Activated T-helper 1 cell treated with Interleukin-2 at 50 U/mL for 16 hours (primary cell): Measurements from ENCODE around the gene PARD6G.
"Not testable (repeated sequence)": the region's sequence is repeated elsewhere in the genome, so short reads cannot be mapped to it uniquely, and the experiment has no call there.

Experiments
- DNase-seq: peaks from one replicate; pipeline ENCODE4 v3.0.0-alpha.2; 2020; ENCODE audit warnings: low read depth

Gene PARD6G

GRCh38 chr18:80241919-80242777 lies 5.2 kb downstream of the PARD6G start:
- no peak for DNase-seq

DNA sequence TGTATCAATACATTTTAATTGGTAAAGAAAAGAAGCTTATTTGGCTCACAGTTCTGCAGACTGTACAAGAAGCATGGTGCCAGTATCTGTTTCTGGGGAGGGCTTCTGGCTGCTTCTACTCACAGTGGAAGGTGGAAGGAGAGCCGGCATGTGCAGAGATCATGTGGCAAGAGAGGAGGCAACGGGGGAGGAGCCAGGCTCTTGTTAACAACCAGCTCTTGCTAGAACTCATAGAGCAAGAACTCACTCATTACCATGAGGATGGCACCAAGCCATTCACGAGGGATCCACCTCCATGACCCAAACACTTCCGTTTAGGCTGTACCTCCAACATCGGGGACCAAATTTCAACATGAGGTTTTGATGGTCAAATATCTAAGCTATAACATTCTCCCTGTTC lies 7.5 kb downstream of the PARD6G start:
- DNase-seq: no peak

DNA sequence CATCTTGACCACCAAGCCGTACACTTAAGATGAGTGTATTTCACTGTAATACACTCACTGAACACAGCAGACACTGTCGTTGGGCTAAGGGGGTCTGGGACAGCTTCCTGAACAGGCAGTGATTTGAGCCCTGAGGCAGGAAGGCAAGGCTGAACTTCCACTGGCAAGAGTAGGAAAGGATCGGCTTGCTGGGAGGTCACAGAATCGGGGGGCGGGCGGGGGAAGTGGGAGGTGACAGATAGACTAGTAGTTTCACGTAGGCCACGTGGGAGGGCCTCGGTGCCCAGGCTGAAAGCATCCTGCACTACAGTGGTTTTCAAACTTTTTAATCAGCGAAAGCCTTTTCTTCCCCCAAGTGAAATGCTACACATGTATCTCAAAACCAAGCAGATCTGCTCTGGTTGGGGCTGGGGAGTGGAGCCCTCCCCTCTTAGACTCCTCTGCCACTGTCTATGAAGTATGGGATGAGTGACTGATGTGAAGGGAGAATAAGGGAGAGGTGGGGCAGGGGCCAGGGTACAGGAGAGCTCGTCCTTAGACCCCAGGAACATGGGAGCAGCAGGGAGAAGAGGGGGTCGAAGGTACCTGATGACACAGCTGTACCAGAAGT lies 8.6 kb downstream of the PARD6G start:
- no peak for DNase-seq

GRCh38 chr18:80237519-80237918 lies 9.8 kb downstream of the PARD6G start:
- DNase-seq: not testable (repeated sequence)

DNA sequence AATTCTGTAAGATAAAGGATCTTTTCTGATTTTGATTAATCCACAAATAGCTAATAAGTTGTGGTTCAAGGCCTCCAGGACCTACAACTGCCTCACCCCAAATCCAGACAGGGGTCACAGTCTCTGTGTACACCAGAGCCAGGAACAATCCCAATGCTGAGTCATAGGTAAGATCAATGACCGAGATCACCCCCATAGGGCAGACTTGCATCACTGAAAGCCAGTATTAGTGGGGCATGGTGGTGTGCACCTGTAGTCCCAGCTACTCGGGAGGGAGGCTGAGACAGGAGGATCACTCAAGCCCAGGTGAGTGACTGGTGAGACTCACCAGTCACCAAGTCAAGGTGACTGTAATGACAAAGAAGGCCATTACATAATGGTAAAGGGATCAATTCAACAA lies 12.9 kb downstream of the PARD6G start:
- DNase-seq: no peak

GRCh38 chr18:80233899-80234298 lies 13.4 kb downstream of the PARD6G start:
- no peak for DNase-seq

- DNase-seq: no peak
These were observed 14.0 kb downstream of the PARD6G start for GRCh38 chr18:80233201-80233835.

DNA sequence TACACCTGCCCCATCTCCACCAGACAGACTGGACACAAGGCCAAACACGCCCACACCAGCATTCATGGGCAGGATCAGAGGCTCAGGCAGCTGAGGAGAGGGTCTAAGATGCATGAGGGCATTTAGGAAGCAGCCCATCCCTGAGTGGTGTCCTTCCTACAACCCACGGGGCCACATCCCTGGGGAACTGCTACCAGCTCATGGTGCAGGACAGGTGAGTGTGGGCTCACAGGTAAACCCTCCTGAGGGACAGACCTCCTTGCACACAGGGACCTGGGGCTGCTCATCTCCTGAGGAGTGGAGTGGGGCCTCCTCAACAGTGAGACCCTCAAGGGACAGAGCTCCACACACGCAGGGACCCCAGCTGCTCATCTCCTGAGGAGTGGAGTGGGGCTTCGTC lies 14.6 kb downstream of the PARD6G start:
- no peak for DNase-seq

GRCh38 chr18:80232030-80232429 lies 15.3 kb downstream of the PARD6G start:
- DNase-seq: no peak

DNA sequence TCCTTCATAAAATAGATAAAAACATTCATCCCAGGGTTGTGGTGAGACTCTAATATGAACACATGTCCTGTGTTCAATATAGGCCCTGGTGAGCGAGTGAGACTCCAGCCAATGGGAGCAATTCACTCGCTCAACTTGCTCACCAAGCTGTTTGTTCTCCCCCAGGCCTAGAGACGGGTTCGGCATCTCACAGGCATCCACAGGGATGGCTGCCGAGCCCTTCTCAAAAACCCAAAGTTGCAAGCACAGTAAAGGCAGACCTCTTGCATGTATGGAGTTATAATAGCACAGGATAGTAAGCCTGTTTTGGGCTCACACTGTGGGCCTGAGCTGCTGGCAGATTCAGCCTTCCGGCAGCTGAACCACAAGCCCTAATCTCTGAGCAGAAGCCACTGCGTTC lies 15.7 kb downstream of the PARD6G start:
- DNase-seq: no peak

GRCh38 chr18:80231151-80231550 lies 16.2 kb downstream of the PARD6G start:
- no peak for DNase-seq

DNA sequence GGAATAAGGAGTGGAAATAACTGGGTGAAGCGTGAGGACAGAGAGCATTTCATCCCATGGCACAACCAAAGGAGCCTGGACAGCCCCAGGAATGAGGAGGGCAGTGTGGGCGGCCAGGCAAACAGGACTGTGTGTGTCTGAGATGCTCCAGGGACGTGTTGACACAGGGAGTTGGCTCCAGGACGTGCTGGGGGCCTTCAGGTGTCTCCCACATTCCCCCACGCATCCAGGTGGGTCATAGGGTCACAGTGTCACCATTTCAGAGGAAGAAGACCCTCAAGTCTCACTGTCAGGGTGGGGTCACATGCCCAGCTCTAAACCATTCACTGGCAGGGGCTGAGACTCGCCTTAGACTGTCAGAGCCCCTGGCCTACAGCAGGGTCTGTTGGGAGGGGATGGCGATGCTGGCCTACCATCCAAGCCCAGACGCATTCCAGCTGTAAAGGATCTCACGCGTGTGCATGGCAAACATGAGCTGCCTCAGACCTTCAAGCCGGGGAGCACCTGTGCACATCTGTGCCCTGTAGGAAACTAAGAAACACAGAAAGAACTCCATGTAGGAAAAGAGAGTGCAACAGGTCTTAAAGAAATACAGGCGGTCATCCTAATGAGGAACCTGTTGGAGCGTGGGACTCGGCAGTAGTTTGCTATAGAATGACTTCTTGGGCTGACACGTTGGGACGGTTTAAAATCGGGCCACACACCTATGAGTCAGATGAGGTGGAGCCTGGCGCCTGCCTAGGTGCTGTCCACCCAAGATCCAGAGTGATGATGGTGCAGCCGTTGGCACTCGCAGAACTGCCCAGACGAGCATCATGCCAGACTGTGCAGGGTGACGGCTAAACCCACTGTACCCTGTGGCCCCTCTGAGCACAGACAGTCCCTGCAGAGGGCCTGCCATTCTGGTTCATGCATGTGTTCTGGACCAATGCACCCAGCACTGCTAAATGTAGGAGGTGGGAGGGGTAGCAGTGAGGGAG lies 17.3 kb downstream of the PARD6G start:
- no peak for DNase-seq

DNA sequence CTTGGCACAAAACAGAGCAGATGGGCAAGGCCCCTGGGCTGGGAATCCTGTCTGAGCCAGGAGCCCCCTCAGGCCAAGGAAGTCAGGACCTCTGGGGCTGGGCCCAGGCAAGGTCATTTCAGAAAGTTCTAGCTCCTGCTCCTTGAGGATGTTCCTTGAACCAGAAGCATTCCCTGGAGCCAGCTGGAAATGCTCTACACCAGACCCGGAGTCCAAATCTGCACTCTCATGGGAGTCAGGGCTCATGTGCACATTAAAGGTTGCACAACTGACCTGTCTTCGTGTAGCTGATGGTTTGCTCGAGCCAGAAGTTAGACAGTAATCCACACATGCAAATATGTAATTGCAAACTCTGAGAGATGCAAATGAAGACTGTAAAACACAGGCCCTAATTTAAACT lies 18.0 kb downstream of the PARD6G start:
- DNase-seq: no peak

DNA sequence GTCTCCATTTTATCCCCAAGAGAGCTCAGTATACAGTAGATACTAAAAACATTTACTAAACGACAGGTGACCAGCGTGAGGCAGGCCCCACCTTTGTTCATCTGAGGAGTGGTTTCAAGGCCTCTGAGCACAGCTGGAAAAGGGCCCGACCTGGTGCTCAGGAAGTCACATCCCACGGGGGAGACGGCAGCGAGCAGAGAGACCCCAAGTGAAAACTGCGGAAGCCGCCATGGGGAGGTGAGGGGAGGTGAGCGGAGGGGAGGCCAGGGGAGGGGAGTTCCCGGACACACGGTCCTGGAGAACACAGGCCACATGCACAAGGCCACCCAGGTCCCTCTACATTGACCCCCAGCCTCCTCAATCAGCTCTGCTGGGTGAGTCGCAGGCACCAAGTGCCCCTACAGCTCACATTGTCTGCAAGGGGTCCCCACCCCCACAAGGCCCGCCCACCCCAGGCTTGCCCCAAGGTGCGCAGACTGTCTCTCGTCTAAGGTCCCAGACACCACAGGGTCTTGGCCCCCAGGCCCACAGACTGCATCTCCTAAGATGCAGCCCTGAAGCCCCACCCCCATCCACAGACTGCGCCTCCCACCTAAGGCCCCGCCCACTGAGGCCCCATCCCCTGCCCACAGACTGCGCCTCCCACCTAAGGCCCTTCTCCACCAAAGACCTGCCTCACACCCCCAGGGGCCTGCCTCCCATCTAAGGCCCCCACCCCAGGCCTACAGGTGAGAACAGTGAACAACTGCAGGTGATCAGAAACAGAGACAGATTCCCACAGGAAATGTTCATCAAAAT lies 19.1 kb downstream of the PARD6G start:
- DNase-seq: no peak

GRCh38 chr18:80227472-80227871 lies 19.8 kb downstream of the PARD6G start:
- no peak for DNase-seq

DNA sequence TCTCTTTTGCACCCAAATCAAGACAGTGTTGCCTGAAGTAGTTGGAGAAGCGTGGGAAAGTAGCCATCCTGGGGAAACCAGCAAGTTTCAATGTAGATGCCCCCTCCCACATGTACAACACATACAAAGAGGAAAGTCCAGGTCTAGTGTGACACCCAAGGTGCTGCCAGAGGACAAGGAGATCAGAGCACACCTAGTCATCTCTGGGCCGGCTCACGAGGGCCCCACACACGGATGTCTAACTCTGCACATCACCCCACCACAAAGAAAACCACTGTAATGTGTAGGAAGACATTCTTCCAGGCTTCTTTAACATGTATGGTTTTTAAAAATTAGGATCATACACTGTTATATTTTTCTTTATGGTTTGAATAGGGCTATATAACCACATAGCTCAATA lies 21.6 kb downstream of the PARD6G start:
- no peak for DNase-seq

DNA sequence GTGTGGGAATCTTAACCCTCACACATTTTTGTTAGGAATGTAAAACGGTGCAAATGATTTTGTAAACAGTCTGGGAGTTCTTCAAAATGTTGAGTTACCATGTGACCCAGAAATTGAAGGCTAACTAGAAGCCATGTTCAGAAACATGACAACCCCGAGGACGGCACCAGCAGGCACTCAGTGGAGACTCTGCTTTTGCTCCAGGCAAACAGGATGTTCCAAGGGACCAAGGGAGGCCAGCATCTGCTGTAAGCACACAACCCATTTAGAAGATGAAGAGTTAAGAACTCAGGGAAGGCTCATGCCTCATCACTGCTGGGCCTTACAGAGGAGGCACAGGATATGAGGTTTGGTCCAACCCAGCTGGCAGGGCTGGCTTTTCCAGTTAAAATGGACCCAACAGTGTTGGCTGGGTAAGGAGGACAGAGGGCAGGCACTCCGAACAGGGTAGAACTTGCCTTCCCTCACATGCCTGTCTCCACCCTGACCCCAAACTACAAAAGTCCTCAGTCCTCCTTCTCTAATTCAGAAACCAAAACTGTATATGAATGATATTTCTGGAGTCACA lies 23.6 kb downstream of the PARD6G start:
- no peak for DNase-seq

GRCh38 chr18:80219488-80219887 lies 27.8 kb downstream of the PARD6G start:
- DNase-seq: not testable (repeated sequence)

DNA sequence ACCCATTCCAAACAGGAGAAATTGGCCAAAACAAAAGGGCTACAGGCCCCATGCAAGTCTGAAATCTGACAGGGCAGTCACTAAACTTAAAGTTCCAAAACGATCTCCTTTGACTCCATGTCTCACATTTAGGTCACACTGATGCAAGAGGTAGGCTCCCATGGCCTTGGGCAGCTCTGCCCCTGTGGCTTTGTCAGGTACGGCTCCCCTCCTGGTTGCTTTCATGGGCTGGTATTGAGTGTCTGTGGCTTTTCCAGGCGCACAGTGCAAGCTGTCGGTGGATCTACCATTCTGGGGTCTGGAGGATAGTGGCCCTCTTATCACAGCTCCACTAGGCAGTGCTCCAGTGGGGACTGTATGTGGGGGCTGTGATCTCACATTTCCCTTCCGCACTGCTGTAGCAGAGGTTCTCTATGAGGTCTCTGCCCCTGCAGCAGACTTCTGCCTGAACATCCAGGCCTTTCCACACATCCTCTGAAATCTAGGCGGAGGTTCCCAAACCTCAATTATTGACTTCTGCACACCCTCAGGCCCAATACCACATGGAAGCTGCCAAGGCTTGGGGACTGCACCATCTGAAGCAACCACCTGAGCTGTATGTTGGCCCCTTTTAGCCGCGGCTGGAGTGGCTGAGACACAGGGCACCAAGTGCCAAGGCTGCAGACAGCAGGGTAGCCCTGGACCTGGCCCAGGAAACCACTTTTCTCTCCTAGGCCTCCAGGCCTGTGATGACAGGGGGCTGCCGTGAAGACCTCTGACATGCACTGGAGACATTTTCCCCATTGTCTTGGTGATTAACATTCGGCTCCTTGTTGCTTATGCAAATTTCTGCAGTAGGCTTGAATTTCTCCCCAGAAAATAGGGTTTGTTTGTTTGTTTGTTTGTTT lies 28.7 kb downstream of the PARD6G start:
- DNase-seq: no peak

DNA sequence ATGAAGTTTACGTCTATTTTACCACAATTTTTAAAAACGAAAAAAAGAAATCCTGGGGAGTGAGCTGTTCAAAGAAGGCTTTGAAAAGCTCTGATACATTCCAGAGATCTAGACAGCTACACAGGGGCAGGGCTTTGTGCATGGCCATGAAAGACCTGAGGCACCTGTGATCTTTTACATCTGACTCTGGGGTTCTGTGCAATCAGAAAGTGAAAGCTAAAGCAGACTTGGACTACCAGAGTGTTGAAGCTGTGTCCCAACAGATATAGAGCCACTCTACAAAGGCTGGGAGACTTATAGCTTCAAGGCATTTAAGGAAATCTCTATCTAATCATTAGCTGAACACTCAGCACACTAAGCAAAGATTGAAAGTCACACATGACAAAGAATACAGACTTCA lies 34.1 kb downstream of the PARD6G start:
- no peak for DNase-seq
